HG03175 (cell line): ENCODE measurements around the gene AKAP6.

Source experiments
- ATAC-seq: cut with Tn5 transposase; IDR thresholded peaks from one replicate; pipeline ENCODE4 v1.9.1; 2021; ENCODE audit warnings: mild to moderate bottlenecking, moderate library complexity; ENCODE audit not compliant: unreplicated experiment

AKAP6 gene

DNA sequence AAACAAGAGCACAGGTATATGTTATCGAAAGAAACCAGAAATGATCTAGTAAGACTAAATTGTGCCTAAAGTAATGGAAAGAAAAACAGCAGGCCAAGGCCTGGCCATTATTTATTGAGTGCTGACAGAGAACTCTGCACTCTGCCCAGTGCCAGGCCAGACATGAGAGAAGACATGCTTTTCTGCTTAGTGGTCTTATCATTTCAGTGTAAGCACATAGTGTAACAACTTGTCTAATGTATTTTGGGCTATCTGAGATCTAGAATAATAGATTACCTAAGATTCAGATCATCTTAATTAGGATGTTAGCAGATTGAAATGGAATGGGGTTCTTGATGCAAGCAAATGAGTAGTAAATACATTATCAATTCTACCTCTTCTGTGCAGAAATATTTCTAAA is 278.3 kb downstream of the AKAP6 start:
- no peak for ATAC-seq

- no peak for ATAC-seq
These were observed 279.8 kb downstream of the AKAP6 start for GRCh38 chr14:32608857-32609256.

- ATAC-seq: no peak
These were observed 280.3 kb downstream of the AKAP6 start for GRCh38 chr14:32609388-32609787.

- no peak for ATAC-seq
These were observed 282.7 kb downstream of the AKAP6 start for GRCh38 chr14:32611752-32612151.

DNA sequence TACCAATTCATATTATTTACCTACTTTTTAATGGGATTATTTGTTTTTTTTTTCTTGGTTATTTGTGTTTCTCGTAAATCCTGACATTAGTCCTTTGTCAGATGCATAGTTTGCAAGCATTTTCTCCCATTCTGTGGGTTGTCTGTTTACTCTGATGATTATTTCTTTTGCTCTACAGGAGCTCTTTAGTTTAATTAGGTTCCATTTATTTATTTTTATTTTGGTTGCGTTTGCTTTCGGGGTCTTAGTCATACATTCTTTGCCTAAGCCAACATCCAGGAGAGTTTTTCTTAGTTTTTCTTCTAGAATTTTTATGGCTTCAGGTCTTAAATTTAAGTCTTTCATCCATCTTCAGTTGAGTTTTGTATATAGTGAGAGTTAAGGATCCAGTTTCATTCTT is 289.9 kb downstream of the AKAP6 start:
- no peak for ATAC-seq

- ATAC-seq: no peak
These were observed 291.2 kb downstream of the AKAP6 start for GRCh38 chr14:32620303-32620702.

GRCh38 chr14:32620724-32621123 is 291.6 kb downstream of the AKAP6 start:
- no peak for ATAC-seq

DNA sequence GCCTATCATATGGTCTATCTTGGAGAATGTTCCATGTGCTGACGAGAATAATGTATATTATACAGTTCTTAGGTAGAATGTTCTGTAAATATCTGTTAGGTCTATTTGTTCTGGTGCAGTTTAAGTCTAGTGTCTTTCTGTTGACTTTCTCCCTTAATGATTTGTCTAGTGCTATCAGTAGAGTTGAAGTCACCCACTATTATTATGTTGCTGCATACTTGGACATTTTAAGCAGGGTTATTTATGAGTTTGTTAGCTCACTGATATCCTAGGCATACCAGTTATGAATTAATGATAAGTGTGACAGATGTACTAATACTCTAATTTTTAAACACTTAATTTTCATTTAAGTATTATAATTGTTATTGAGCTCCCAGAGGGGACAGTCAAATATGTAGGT is 292.5 kb downstream of the AKAP6 start:
- no peak for ATAC-seq

DNA sequence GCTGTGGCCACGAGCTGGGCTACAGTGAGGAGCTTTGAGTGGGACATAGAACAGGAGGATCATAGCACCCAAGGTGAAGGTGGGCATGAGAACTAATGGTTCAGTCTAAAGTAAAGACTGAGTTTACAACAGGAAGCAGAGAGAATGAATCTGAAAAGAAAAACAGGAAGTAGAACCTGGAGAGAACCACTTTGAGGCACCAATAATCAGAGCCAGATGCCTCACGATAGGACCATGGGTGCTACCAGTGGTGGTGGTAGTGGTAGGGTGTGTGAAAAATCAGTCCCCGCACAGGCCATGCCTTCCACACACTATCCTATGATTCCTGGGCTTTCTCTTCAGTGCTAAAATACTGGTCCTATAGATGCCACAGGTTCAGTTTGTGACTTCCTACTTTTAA is 293.6 kb downstream of the AKAP6 start:
- ATAC-seq: no peak

- no peak for ATAC-seq
These were observed 294.4 kb downstream of the AKAP6 start for GRCh38 chr14:32623300-32624093.

- no peak for ATAC-seq
These were observed 296.1 kb downstream of the AKAP6 start for GRCh38 chr14:32625211-32625610.

GRCh38 chr14:32627545-32628298 is 298.6 kb downstream of the AKAP6 start:
- no peak for ATAC-seq

DNA sequence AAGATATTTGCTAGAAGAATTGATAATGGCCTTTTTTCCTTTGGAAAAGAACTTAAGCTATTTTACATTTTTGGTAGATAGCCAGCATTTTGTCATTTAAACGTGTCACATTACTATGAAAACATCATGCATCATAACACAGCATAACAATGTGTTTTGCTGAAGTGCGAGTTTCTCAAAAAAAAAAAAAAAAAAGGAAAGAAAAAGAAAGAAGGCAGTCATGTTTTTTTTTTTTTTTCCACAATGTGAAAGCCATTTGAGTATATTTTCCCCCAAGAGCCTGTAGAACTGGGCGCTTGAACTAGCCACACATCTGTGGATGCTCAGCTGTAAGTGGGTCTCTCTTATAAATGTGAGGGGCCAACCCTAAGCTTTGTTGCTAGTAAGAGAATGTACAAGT is 300.1 kb downstream of the AKAP6 start:
- ATAC-seq: no peak

- ATAC-seq: no peak
These were observed 301.6 kb downstream of the AKAP6 start for GRCh38 chr14:32630701-32631100.

DNA sequence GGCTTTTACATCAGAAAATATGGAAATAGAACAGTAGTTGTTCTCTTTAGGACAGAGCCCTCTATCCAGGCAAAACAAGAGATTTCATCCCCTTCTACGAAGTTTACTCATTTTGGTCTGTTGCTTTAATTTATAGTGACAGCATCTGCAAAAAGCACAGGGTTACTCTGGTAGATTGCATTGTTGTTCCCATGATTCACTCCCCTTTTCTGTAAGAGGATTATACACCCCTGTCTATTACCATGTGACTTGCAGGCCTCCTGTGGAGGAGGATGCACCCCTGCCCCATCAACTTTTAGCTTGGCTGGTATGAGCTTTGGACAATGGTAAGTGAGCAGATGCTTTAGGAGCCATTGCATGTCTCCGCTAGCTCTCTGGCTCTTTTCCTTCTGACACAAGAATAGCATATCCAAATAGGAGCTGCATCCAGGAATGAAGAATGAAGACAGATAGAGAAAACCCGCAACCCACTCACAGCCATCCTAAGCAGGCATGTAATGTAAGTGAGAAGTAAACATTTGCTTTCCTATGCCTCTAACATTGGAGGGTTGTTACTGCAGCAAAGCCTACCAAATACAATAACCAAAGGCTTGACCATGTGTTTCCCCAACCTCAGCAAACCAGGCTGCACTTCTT is 304.2 kb downstream of the AKAP6 start:
- no peak for ATAC-seq

DNA sequence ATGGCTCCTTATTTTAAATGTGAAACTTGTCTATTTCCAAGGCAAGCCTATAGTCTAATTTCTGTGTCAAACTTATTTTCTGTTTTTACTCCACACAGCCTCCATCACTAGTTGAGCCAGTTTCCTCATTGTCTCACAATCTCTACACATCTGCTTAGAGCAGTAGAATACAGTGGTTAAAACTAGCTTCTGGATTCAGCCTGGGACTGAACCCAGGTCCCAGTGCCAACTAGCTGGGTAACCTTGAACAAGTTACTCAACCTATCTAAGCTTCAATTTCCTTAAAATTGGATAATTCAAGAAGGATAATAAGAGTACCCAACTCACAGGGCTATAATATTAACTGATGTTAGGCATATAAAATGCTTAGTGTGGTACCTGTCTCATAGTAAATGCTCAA is 304.8 kb downstream of the AKAP6 start:
- no peak for ATAC-seq

- ATAC-seq: no peak
These were observed 306.1 kb downstream of the AKAP6 start for GRCh38 chr14:32635061-32635719.

DNA sequence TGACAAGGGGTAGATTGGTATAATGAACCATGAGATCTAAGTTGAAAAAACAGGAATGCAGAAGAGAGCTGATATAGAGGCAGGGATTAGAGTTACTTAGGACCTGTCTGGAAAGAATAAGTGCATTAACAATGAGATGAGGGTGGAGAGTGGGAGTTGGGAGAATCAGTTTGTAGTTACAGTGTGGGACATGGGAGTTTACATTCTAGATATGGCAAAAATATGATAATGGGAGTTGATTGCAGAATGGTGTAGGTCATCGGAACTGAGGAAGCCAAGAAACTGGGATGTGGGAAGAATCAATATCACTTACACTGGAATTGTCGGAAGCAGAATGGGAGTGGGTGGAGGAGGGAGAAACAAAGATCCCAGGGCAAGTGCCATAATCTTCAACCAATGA is 308.5 kb downstream of the AKAP6 start:
- ATAC-seq: no peak

DNA sequence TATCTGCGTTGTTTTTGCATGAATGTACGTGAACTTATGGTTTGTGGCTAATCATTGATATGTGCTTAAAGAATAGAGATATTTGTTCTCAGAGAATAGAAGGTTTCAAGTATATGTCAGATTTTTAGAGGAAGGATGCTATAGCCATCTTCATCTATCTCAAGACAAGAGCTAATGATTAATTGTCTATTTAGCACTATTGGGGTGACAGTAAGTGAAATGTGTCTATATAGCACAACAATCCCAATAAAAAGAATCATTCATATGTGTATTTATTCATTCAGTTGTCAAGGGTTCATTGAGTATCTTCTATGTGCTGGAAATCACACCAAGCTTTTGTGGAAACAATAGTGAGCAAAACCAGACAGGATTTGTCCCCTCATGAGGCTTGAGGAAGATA is 310.1 kb downstream of the AKAP6 start:
- ATAC-seq: no peak

DNA sequence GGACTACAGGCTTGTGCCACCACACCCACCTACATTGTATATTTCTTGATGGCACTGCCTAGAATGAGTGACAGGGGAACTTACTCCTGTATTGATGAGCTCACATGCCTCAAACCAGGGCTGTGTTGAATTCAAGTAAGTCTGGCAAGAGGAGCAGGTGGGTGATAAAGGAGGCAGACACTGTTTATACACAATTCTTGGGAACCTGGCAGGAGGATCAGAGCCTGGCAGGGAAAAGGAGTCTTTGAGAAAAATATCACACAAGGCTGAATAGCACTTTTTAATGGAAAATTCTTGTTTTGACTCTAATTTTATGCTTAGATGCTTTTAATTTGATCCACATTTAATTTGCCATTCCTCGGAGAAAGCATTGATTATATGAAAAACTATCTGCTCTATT is 316.5 kb downstream of the AKAP6 start:
- ATAC-seq: no peak

DNA sequence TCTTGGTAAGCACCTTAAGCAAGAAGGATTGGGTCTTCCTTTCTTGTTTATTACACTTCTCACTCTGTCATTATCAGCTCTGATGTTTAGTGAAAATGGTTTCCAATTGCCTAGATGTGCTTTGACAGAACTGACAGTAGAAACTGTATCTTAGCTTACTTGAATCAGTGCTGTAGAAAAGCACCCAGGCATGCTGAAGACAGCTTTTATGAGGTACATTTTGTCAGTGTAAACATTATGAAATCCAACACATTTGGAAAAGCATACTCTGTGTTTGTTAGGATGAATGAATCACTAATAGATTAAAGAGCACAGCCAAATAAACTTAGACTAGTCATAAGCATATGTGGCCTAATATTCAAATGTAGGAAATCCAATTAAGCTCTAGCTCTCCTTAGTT is 319.3 kb downstream of the AKAP6 start:
- no peak for ATAC-seq
